A172 (cell line): ENCODE measurements around the gene DDRGK1. TPM values are rescaled to one million over a fixed set of nuclear protein-coding genes. Genes with fewer than 3 reads are reported as not detected.

Source experiments
- total RNA-seq: library from RNA; depleted of rRNA; stranded (reverse); fragments of >200 nt; shearing (Covaris generic); gene quantifications from 2 replicates; pipeline ENCODE4 v1.2.3, GENCODE V29; 2014; rRNA removed

Gene DDRGK1
- total RNA-seq, 1 experiment from 2014 or later, result 70.0 TPM

Other genes starting within 250 kb of the DDRGK1 start
- not detected in 2 replicates for gene GNRH2, start 161.1 kb downstream of the DDRGK1 start, total RNA-seq
- gene MRPS26, start 158.6 kb downstream of the DDRGK1 start, total RNA-seq, result 98.6 and 101 TPM in 2 replicates
- not detected in 2 replicates for gene OXT, start 133.1 kb downstream of the DDRGK1 start, total RNA-seq
- not detected in 2 replicates for gene AVP, start 120.0 kb downstream of the DDRGK1 start, total RNA-seq
- 20.9 and 26.0 TPM in 2 replicates for gene FASTKD5, start 44.8 kb downstream of the DDRGK1 start, total RNA-seq
- gene UBOX5, start 44.8 kb downstream of the DDRGK1 start, total RNA-seq, result 4.3 and 4.6 TPM in 2 replicates
- 2.7 and 5.0 TPM in 2 replicates for gene LZTS3, start 31.1 kb downstream of the DDRGK1 start, total RNA-seq
- gene ITPA, start 4.8 kb upstream of the DDRGK1 start, total RNA-seq, result 85.8 and 92.7 TPM in 2 replicates
- 4.8 and 5.2 TPM in 2 replicates for gene SLC4A11, start 34.5 kb upstream of the DDRGK1 start, total RNA-seq
- gene DNAAF9, start 203.0 kb upstream of the DDRGK1 start, total RNA-seq, result 2.1 and 2.8 TPM in 2 replicates